Astrocyte (in vitro differentiated cells and primary cell): Measurements from ENCODE around the gene PTX4. TPM values are rescaled to one million over a fixed set of nuclear protein-coding genes. Genes with fewer than 3 reads are reported as not detected.
A peak's percentile ranks its signal among the peaks of the same experiment; 100 is the strongest.
"Not testable (repeated sequence)": the region's sequence is repeated elsewhere in the genome, so short reads cannot be mapped to it uniquely, and the experiment has no call there.

ENCODE experiments used
- DNase-seq: peaks from one replicate; pipeline ENCODE4 v3.0.0-alpha.2; 2010; ENCODE audit warnings: low read depth
- FAIRE-seq: peaks from 2 replicates; lab custom pipeline; 2011; peaks lifted over from hg19 to GRCh38; lab: Jason Lieb, UNC
- H2AFZ ChIP-seq: 2 replicates; pipeline ENCODE4 v1.6.0; 2012; ENCODE audit warnings: low read depth, low read length, inconsistent platforms
- H3K27ac ChIP-seq: 2 replicates; pipeline ENCODE4 v1.5.1; 2011; ENCODE audit warnings: low read depth, low read length, inconsistent platforms
- H3K27me3 ChIP-seq: 2 replicates; pipeline ENCODE4 v1.6.0; 2011; ENCODE audit warnings: low read length, inconsistent platforms; ENCODE audit not compliant: insufficient read depth
- H3K36me3 ChIP-seq: 2 replicates; pipeline ENCODE4 v1.5.1; 2011; ENCODE audit warnings: low read length, inconsistent platforms; ENCODE audit not compliant: insufficient read depth
- H3K4me1 ChIP-seq: 2 replicates; pipeline ENCODE4 v1.5.1; 2011; ENCODE audit warnings: low read length, inconsistent platforms; ENCODE audit not compliant: insufficient read depth
- H3K4me2 ChIP-seq: 2 replicates; pipeline ENCODE4 v1.6.0; 2012; ENCODE audit warnings: low read length, inconsistent platforms
- H3K4me3 ChIP-seq: 2 replicates; pipeline ENCODE4 v1.5.1; 2011; ENCODE audit warnings: low read depth, mild to moderate bottlenecking, low read length, inconsistent platforms; ENCODE audit not compliant: insufficient read depth
- H3K79me2 ChIP-seq: 2 replicates; pipeline ENCODE4 v1.6.0; 2012; ENCODE audit warnings: mild to moderate bottlenecking, low read length, inconsistent platforms; ENCODE audit not compliant: insufficient read depth
- H3K9ac ChIP-seq: 2 replicates; pipeline ENCODE4 v1.6.0; 2012; ENCODE audit warnings: mild to moderate bottlenecking, low read length, inconsistent platforms
- H3K9me3 ChIP-seq: 2 replicates; pipeline ENCODE4 v1.5.1; 2012; ENCODE audit warnings: low read depth, mild to moderate bottlenecking, low read length, inconsistent platforms; ENCODE audit not compliant: insufficient read depth
- H4K20me1 ChIP-seq: 2 replicates; pipeline ENCODE4 v1.6.0; 2012; ENCODE audit warnings: low read length, inconsistent platforms; ENCODE audit not compliant: insufficient read depth
- H3K27ac Mint-ChIP-seq: one replicate; pipeline ENCODE4 v1.8.0; 2021; ENCODE audit warnings: mild to moderate bottlenecking, mixed read lengths; ENCODE audit not compliant: unreplicated experiment
- H3K27me3 Mint-ChIP-seq: one replicate; pipeline ENCODE4 v1.8.0; 2021; ENCODE audit warnings: low read depth, mixed read lengths; ENCODE audit not compliant: unreplicated experiment
- H3K36me3 Mint-ChIP-seq: one replicate; pipeline ENCODE4 v1.8.0; 2021; ENCODE audit warnings: low read depth, mixed read lengths; ENCODE audit not compliant: unreplicated experiment
- H3K4me1 Mint-ChIP-seq: one replicate; pipeline ENCODE4 v1.8.0; 2021; ENCODE audit warnings: low read depth, mixed read lengths; ENCODE audit not compliant: unreplicated experiment
- H3K4me3 Mint-ChIP-seq: one replicate; pipeline ENCODE4 v1.8.0; 2021; ENCODE audit warnings: mild to moderate bottlenecking, moderate library complexity, mixed read lengths; ENCODE audit not compliant: unreplicated experiment
- H3K9me3 Mint-ChIP-seq: one replicate; pipeline ENCODE4 v1.8.0; 2021; ENCODE audit warnings: mild to moderate bottlenecking, mixed read lengths; ENCODE audit not compliant: unreplicated experiment
- CTCF ChIP-seq: IDR thresholded peaks from 2 replicates; pipeline ENCODE4 v1.5.1; 2011; ENCODE audit warnings: low read depth, mild to moderate bottlenecking, inconsistent platforms, low read length, moderate library complexity; ENCODE audit not compliant: insufficient read depth
- EZH2 ChIP-seq: IDR thresholded peaks from 2 replicates; pipeline ENCODE4 v1.6.1; 2012; ENCODE audit warnings: mild to moderate bottlenecking, low read length, inconsistent platforms; ENCODE audit not compliant: insufficient read depth
- total RNA-seq: library from RNA; stranded (reverse); gene quantifications from 2 replicates; pipeline ENCODE4 v1.2.1, GENCODE V29; 2021

Gene PTX4
- total RNA-seq, 1 donor from 2014 or later = not detected

DNA sequence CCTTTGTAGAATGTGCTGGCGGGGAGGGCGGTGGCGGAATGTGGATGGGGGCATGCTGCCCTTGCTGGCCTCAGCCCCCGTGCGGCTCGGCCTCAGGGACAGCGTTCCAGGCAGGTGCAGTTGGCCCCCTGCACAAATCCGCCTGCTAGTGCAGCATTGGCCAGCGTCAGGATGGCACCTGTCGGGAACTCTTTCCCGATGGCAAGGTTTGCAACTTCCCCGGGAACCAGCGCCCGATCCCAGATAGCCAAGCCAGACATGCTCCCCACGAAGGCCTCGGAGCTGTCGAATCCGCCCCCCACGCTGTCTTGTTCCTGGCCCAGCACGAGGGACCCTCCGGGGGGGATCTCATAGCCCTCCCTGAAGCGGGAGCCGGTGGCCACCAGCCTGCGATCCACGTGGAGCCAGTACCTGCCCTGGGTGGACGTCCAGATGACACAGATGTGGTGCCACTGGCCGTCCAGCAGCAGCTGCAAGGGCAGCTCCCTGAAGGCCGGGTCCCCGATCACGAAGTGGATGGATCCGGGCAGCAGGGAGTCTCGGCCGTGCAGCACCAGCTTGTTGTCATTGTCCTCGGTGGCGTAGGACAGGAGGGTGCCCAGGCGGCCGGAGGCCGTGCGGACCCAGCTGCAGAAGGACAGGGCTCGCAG is 2.8 kb downstream of the PTX4 start:
- Histone ChIP-seq H3K27ac (no peak overlapping the region), H4K20me1 (no peaks in the 10 kb centered on the region), H3K9ac (no peak overlapping the region), H2AFZ (no peak overlapping the region), H3K36me3 (no peaks in the 10 kb centered on the region), H3K4me1 (peaks cover 7% of the 10 kb centered on the region), H3K27me3 (peaks cover 11% of the 10 kb centered on the region), H3K4me2 (no peak overlapping the region), H3K79me2 (no peaks in the 10 kb centered on the region), H3K9me3 (peaks cover 3% of the 10 kb centered on the region), H3K4me3 (no peak overlapping the region)
- Mint-ChIP-seq H3K9me3 (no peaks in the 10 kb centered on the region), H3K27me3 (peaks cover 33% of the 10 kb centered on the region), H3K4me3 (no peak overlapping the region), H3K4me1 (no peaks in the 10 kb centered on the region), H3K36me3 (no peaks in the 10 kb centered on the region), H3K27ac (no peak overlapping the region)
- no peak for TF ChIP-seq CTCF
- no peak for TF ChIP-seq EZH2
- DNase-seq (no peak), FAIRE-seq (no peak)

DNA sequence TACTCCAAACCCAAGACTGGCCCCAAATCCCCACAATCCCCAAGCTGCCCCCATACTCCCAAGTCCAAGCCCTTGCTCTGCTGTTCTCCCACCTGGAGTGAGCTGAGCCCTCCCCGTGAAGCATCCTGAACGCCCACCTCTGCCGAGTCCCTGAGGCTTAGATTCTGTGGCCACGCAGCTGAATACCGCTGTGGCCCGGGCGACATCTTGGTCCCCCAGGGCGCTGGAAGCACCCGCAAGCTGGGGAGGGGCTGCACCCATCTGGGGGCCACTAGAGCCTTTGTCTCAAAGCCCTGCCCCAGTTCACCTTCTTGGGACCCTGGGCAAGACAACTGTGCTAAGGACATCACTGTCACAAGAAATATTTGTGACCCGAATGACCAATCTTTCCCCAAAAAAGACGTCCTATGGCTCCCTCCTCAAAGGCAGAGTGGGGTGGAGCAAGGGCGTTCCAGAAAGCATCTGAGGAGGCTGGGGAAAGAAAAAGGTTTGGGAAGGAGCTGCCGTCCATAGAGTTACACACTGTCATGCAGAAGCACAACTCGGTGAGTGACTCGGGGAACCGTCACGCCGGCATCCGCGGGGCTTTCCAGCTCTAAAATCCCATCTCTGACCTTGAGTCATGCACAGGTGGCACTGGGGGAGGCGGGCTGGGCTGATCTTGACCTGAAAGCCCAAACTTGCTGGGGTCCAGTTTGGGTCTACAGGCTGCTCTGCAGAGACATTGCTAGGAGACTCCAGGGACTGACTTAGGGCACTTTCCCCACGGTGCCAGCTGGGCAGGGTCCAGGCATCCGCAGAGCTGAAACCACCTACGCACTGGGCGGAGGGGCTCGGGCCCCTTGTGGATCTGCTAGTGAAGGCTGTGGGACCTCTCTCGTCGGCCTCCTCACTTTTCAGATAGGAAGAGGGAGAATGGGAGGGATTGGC is 6.6 kb downstream of the PTX4 start:
- no peak for FAIRE-seq
- peak overlapping the region; percentile 17 for H2AFZ ChIP-seq

DNA sequence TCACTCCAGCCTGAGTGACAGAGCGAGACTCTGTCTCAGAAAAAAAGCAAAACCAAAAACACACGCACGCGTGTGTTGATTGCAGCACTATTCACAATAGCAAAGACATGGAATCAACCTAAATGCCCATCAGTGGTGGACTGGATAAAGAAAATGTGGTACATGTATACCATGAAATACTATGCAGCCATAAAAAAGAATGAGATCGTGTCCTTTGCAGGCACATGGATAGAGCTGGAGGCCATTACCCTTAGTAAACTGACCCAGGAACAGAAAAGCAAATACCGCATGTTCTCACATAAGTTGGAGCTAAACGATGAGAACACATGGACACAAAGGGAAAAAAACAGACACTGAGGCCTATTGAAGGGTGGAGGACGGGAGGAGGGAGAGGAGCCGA is 9.8 kb downstream of the PTX4 start:
- not testable (repeated sequence) for H3K4me2 ChIP-seq, H3K9me3 ChIP-seq, H3K4me1 Mint-ChIP-seq, H3K27me3 ChIP-seq, H3K36me3 ChIP-seq, H3K9ac ChIP-seq, H3K27ac Mint-ChIP-seq, H2AFZ ChIP-seq, H3K4me3 ChIP-seq, H3K36me3 Mint-ChIP-seq, H3K79me2 ChIP-seq, H3K27ac ChIP-seq, H4K20me1 ChIP-seq, DNase-seq, FAIRE-seq
- H3K4me1 ChIP-seq = peaks cover 20% of the 10 kb centered on the region
- Mint-ChIP-seq H3K9me3 (peaks cover 14% of the 10 kb centered on the region), H3K4me3 (peak overlapping the region; percentile 17), H3K27me3 (peaks cover 22% of the 10 kb centered on the region)

More for the DNA sequence above, 6.6 kb downstream of the PTX4 start:
- DNase-seq = peak; percentile 49
- Histone ChIP-seq H3K4me2 (peak overlapping the region; percentile 50), H3K4me1 (peaks cover 7% of the 10 kb centered on the region), H3K79me2 (no peaks in the 10 kb centered on the region), H3K27me3 (peaks cover 11% of the 10 kb centered on the region), H4K20me1 (no peaks in the 10 kb centered on the region), H3K9ac (no peak overlapping the region), H3K36me3 (no peaks in the 10 kb centered on the region), H3K4me3 (no peak overlapping the region), H3K9me3 (peaks cover 3% of the 10 kb centered on the region), H3K27ac (no peak overlapping the region)
- peaks cover 31% of the 10 kb centered on the region for H3K27me3 Mint-ChIP-seq
- H3K9me3 Mint-ChIP-seq = peaks cover 8% of the 10 kb centered on the region
- H3K4me1 Mint-ChIP-seq = no peaks in the 10 kb centered on the region
- no peak overlapping the region for H3K27ac Mint-ChIP-seq
- H3K4me3 Mint-ChIP-seq = no peak overlapping the region
- no peaks in the 10 kb centered on the region for H3K36me3 Mint-ChIP-seq
- TF ChIP-seq CTCF = no peak
- no peak for TF ChIP-seq EZH2
